T-helper 1 cell (primary cell): Measurements from ENCODE around the gene PKMYT1.

Source experiments
- DNase-seq, 5 donors: peaks; one replicate each; pipeline ENCODE4 v3.0.0-alpha.2; 2012 to 2020

Gene PKMYT1

DNA sequence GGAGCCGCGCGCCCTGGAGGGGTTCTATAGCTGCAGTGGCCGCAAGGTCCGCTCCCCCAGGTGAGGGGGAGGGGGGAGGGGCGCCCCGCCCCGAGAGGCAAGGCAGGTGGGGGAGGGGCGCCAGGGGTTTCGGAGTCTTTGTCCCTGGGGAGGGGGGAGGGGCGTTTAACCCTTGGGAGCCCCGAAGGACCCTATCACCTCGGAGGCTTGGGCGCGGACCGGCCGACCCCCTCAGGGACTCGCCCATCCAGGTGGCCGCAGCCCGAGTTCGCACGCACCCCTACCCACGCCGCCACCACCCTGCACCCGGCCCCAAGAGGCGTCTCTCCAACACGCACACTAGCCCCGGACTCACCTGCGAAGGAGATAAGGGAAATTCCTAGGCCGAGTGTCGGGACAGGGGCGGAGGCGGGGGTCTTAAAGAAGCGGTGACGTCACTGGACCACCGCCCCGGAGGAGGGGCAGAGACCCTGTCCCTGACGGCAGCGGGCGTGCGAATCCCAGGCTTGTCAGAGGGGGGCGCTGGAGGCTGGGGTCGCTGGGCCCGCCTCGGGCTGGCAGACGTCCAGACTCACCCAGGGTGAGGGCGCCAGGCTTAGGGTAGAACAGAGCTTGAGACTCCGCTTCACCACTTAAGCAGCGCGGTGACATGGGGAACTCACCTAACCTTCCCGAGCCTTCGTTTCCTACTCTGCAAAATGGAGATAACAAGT lies 37.7 kb upstream of the PKMYT1 start, which contains the start of gene CLDN6:
CLDN6 (minus strand) TSS at position 390 of the 713 bp plus-strand sequence. CDS start 2,162 bp downstream, outside the sequence.
- DNase-seq, result no peak

DNA sequence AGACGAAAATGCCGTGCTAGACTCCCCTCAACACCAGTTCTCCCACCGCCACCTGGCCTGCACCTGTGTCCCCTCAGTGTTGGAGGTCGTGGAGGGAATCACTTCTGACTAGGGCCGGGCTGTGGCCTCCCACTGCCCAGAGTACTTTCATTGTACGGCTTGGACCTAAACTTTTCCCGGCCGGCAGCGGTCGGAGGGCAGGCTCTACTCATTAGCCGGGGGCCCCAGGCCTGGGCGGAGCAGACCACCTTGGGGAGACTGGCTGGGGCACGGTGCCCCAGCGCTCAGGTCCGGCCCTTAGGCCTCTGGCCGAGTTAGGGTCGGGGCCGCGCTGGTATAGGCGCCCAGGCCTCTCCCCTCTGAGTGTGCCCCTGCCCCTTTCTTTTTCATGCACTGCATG lies 37.1 kb upstream of the PKMYT1 start:
- no peak for DNase-seq

DNA sequence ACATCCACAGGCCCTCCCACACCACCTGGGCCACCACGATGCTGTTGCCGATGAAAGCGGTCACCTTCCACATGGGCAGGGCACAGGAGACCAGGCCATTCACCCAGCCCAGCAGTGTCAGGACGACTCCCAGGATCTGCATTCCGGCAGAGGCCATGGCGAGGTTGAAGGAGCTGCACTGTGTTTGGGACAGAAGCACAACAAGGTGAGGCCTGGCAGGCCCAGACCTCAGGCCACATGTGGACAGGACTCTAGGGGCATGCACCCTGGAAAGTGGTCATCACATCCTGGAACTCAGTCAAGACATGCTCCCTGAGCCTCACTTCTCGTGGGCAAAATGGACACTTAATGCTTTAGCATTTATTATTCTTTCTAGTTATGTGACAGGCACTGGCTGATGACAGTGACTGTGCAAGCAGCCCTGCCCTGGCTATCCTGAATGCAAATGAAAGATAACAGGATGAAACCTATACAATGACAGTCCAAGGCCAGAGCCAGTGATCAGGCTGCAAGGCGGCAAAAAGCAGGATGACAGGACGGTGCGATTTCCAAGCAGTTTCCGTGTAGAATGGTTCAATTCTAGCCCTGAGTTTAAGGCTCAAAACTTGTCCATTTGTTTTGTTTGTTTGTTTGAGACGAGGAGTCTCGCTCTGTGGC lies 35.7 kb upstream of the PKMYT1 start:
- DNase-seq, result no peak

DNA sequence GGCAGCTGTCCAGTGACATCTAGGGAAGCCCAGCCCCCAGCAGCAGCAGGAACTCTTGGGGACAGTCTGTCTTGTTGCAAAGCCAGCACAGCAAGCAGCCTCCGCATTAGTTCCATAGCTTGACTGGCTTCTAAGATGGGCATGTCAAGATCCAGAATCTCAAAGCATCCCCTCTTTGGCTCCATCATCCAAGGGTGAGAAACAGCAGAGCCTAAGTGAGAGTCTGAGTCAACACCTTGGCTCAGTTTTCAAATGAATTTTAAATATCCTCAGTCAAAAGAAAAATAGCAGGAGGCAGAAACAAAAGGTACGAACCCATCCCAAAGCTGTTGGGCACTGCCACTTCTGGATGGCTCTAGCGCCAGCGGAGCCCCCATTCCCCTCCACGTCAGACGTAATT lies 34.7 kb upstream of the PKMYT1 start:
- DNase-seq, result no peak

DNA sequence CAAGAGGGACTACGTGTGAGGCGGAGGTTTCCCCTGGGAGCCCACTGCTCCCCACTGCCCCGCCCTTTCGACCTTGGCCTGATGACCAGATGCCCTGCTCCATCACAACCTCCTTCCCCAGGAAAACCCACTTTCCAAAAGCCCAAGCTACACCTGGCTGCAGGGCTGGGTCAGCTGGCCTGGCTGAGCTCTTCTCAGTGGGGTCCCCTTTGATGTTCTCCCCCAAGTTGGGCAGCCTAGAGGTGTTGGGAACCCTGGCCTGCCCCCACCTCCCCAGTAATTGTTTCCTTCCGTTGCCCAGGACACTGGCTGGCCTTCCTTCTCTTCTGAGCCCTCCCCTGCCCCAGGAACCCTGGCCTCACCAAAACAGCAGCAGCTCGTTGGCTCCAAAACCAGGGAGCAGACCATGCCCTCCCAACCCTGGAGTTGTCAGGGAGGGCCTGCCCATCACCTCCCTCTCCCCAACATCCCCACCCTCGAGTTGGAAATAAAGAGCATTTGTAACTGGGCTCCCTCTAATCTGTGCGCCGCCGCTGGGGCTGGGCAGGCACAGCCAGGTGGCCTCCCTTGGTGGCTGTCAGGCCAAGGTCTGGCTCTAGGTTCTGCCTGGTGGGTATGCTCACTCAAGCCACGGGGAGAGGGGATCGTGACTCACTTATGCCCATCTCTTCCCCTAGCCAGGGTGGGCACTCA lies 33.9 kb upstream of the PKMYT1 start:
- no peak for DNase-seq

DNA sequence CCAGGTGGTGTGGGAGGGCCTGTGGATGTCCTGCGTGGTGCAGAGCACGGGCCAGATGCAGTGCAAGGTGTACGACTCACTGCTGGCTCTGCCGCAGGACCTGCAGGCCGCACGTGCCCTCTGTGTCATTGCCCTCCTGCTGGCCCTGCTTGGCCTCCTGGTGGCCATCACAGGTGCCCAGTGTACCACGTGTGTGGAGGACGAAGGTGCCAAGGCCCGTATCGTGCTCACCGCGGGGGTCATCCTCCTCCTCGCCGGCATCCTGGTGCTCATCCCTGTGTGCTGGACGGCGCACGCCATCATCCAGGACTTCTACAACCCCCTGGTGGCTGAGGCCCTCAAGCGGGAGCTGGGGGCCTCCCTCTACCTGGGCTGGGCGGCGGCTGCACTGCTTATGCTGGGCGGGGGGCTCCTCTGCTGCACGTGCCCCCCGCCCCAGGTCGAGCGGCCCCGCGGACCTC lies 33.3 kb upstream of the PKMYT1 start:
- no peak for DNase-seq

DNA sequence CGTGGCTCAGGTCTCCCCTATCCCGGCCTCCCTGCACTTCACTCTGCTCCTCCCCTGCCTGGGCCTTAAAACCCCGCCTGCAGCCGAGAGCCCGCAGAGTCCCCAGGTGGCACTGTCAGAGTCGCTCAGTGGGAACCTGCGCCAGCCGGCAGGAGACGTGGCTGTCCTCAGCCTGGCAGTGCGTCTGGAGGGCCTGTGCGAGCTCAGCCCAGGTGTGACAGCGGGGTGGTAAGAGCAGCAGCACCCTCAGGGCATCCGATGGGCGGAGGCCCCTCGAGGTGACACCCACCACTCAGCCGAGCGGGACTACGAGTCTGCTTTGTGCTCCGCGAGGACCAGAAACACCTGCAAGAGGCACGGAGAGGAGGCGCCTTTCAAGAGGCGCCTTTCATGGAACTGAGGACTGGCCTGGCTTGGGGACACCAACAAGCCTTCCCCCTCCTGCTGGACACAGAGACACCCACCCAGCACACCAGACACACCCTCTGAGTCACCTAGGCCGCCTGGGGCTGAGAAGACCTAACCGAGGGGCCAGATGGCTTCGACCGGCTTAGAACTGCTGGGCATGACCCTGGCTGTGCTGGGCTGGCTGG lies 32.7 kb upstream of the PKMYT1 start, which contains the start of gene CLDN9:
CLDN9 (plus strand) TSS at position 96 of the 593 bp plus-strand sequence; CDS start at position 536, 440 bp downstream.
- no peak for DNase-seq

DNA sequence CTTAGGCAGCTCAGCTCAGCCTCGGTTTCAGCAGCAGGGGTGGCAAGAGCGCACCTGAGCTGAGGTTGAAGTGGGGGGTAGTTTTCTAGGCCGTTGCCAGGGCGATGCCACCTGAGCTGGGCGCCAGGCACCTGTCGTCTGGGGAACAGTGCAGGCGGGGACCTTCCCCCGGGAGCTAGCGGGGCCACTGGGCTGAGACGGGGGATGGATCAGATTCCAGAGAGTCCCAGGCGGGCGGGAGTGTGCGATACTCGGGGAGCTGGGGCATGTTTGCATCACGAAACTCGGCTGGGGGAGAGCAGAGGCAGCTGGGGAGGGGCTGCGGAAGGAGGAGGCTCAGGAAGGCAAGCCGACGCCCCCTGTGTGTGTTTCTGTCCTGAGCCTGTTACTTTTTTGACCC lies 32.0 kb upstream of the PKMYT1 start:
- no peak for DNase-seq

DNA sequence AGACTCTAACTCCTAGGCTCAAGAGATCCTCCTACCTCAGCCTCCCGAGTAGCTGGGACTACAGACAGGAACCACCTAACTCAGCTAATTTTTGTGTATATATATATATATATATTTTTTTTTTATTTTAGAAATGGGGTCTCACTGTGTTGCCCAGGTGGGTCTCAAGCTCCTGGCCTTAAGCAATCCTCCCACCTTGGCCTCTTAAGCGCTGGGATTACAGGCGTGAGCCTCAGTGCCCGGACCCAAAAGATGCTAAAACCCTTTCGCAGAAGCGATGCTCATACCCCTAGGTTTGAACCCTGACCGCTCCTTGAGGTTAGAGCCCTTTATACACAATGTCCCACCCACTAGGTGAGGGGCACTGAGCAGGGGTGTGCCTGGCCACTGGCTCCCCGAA lies 30.3 kb upstream of the PKMYT1 start:
- DNase-seq, result no peak

DNA sequence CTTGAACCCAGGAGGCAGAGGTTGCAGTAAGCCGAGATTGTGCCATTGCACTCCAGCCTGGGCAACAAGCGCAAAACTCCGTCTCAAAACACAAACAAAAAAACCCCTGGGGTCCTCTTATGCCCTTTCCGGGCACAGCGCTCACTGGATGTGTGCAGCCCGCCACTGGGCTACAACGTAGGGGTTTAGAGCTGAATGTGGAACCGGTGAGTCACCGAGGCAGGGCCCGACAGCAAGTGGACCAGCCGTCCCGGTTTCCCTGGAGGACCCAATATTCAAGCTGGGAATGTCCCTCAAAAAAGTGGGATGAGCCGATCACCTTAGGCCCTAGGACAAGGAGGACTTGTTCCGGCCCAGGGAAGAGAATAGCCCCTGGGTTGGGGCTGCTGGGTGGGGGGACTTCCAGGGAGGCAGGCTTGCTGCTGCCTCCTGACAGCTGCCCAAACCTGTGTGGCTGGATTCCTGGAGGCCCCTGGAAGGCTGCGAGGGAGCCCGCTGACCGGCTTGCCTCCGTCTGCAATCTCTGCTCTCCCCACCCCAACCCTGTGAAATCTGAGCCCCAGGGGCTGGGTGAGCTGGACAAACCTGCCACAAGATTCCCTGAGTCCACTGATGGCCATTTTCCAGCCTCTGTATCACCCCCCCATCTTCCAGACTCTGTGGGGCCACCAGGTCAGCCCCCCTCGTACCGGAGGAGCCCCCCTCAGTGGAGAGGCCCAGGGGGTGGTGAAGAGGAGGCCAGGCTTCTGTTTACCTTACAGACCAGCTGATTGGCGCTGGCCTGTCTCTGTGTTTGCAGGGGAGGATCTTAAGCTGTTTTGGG lies 29.5 kb upstream of the PKMYT1 start:
- DNase-seq, result no peak

DNA sequence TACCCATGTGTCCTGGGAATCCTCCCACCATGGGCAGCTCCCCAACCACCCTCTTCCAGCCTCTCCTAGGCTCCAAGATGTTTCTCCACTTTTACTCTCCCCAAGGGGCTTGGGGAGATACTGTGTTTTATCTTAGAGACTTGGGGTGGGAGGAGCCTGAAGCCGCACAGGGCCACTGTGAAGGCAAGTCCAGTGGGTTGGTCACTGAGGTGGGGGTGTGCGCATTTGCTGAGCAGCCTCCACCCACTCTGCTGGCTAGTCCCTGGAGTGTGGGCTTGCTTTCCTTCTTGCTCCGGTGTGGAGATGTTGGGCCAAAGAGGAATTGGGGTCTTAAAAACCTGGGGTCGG lies 28.4 kb upstream of the PKMYT1 start:
- DNase-seq, result no peak

DNA sequence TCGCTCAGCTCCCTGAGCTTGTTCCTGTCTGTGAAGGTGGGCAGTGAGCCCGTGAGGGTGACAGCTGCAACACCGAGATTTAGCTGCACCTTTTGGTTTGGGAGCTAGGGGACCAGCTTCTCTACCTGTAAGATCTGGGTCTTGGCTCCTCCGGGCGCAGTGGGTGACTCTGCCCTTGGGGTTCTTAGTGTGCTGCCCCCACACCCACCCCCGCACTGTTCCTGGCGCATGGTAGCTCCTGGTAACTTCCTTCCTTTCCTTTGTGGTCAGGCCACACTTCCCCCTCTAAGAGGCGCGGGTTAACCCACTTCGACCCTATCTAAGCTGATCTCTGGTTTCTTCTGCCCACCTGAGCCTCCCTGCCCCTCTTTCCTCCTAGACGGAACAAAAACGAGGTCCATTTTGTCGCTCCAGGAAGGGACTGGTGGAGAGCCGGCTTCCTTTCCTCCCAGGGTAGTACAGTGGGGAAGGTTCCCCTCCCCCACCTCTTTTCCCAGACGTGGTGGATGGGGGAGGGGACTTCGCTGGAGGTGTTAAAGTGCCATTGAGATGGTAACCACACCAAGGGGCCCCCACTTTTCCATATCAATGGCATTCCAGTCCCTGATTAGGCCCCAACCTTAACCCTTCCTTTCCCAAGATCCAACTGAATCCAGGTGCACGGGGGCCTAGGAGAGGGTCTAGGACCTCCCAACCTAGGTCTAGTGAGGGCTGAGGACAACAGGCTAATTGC lies 27.9 kb upstream of the PKMYT1 start:
- DNase-seq, result no peak

DNA sequence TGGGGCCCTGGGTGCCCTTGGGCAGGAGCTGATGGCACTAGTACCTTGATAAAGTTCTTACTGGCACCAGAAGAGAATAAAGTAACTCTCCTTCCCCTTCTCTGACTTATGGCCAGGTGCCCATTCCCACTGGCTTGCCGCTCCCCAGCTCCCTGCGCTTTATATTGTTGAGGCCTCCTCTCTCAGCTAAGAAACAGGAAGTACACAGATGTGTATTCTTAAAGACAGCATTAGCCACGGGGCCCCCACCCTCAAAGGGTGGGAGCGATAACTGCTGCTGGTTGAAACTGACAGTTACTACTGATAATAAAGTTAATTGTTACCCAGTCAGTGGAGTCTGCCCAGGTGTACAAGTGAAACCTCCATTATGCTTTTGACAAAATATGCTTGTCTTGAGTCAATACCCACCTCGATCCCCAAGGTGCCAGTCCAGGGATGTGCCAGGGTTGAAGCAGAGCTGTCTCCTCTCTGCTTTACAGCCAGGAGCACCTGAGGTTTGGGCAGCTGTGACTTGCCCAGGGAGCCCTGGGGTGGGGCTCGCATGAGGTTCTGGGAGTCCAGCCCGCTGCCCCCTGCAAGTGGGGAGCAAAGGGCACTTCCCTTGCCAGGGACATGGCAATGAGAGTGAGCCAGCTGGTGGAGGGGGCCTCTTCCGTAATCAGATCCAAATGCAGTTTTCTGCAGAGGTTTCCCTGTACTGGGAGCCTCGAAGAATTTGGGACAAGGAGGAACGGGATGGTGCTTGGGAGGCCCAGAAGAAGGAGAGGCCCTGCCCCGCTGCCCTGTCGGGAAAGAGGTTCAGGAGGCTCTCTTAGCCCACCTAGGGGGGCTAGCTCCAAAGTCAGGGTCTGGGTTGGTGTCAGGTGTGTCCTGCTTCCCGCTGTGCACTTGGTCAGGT lies 27.1 kb upstream of the PKMYT1 start:
- no peak for DNase-seq

DNA sequence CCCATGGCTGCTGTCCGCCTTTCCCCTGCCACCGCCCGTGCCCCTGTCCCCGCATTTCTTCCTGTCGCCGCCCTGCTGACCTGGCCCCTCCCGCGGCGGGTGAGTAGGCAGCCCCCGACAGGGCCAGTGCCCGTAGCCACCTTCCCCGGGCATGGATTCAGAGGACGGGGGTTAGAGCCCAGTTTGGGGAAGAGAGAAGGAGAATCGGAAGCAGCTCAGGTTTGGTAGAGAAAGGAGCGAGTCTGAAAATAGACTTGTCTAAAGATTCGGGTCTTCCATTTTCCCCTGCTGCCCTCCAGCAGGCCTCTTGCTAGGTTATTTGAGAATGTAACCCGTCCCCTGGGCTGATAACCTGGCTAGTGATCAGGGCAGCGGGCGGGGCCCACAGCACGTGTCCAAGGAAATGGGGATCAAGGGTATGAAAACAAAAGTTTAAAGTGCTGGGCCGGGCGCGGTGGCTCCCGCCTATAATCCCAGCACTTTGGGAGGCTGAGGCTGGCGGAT lies 24.6 kb upstream of the PKMYT1 start:
- no peak for DNase-seq

DNA sequence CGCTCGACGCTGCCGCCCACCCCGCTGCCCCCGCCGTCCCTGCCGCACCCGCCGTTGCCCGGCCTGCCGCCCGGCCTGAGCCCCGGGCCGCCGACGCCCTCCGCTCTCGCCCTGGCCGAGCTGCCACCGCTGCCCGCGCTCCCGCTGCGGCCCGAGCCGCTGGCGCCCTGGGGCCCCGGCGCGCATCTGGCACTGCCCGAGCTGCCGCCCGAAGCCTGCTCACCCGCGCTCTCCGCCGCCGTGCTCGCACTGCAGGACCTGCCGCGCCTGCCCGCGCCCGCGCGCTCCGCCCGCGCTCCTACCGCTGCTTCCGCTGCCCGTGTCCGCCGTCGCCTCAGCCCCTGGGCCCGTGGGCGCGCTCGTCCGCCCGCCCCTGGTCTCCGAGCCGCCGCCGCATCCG lies 24.1 kb upstream of the PKMYT1 start:
- DNase-seq, result no peak

DNA sequence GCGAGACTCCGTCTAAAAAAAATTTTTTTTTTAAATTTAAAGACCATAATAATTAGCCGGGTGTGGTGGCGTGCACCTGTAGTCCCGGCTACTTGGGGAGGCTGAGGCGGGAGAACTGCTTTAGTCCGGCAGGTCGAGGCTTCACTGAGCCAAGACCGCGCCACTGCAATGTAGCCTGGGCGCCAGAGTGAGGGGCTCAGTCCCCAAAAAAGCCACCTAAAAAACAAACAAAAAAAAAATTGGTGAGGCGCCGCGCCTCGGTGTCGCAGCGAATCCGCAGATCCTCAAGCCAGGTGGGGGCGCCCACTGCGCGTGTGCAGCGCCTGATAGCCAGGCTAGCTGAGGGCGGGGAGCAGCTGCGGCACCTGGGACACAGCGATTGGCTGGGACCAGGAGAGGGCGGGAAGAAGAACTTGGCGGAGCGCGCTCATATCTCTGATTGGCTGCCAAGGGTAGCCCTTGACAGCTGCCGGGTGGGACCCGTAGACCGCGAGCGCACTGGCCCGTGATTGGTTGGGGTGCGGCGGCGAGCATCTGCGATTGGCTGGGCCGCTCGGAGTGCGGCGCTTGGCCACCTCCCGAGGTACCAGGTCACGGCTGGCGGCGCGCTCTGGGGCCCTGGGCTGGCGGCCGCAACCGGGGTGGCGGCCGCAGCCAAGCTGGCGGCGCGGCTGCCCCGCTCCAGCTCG lies 23.5 kb upstream of the PKMYT1 start:
- DNase-seq, result peak; percentile 94 to 99 (median 95)

DNA sequence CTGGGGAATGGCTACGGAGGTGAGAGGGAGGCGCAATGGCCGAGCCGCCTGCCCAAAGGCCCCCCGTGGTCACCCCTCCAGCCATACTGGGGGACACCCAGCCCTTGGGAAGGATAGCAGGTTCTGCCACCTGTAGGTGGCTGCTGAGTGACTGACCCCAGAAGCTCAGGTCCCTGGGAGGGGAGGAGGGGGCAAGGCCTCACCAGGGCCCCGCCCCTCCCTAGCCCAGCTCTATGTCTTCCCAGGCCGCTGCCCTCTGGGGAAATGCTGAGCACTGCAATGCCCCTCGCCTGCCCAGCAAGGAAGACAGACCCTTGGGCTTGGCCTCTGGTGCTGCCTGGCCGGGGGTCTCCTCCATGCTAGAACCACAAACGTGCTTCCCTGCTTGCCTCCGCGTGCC lies 21.1 kb upstream of the PKMYT1 start:
- DNase-seq, result no peak

DNA sequence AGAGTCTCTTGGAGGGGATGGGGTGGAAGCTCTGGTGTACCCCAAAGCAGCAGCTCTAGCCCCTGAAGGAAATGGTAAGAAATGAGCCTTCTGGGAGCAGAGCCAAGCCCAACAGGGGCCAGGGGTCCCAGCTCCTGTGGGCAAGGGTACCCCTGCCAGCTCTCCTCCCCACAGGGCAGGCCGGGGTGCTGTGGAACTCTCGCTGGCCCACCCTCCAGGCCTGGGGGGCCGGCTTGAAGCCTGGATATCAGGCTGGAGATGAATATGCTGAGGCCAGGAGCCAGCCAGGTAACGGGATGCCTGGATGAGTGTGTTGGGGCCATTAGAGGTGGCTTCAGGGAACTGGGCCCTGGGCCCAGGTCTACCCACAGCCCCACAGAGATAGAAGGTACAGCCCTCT lies 20.3 kb upstream of the PKMYT1 start:
- DNase-seq, result no peak

DNA sequence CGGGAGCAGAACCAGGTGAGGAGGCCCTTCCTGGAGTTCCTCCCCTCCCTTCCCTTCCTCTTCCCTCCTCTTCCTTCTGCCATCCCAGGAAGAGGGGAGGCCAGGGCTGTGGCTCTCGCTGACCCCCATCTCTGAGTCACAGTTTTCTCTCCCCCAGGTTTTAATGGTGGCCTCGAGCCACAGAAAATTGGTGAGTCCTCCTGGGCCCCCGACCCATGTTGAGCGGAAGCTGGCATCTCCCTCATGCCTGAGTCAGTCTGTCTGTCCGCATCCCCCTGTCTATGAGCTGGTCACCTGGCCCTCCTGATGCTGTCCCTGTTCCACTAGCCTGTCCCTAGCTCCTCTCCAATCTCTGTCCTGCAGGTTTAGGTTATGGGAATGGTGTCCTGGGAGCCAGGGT lies 19.7 kb upstream of the PKMYT1 start:
- no peak for DNase-seq

DNA sequence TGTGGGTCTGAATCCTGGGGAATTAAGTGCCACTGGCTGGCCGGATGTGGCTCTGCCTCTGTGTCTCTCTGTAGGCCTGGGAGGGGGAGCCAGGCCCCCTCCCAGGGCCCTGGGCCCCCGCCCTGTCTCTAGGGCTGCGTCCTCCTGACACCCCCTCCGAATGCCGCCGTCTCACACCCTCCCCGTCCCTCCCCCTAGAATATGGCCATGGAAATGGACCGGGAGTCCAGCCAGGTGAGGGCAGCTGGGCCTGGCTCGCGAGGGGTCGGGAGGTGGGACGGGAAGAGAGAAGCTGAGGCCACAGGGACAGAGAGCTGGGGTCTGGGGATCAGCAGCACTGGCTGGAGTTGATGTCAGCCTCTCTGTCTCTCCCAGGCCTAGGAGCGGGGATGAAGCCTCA lies 16.1 kb upstream of the PKMYT1 start:
- DNase-seq, result no peak
